HL-60 (cell line): Measurements from ENCODE around the gene GPBP1.

Source experiments
- POLR2AphosphoS5 ChIP-seq: IDR thresholded peaks from 2 replicates; pipeline ENCODE4 v1.6.1; 2012; ENCODE audit warnings: low read depth
- SPI1 ChIP-seq: IDR thresholded peaks from 2 replicates; pipeline ENCODE4 v1.6.1; 2012; ENCODE audit warnings: low read depth, mild to moderate bottlenecking, borderline replicate concordance
- TF ChIP-seq, protein P1 (sequence below): IDR thresholded peaks from one replicate; pipeline ENCODE4 v1.5.1; 2011; ENCODE audit warnings: low read length, control low read depth, inconsistent platforms; ENCODE audit not compliant: insufficient read depth
- TF ChIP-seq, protein P2 (sequence below): IDR thresholded peaks from 2 replicates; pipeline ENCODE4 v1.6.1; 2012; ENCODE audit warnings: low read depth; ENCODE audit not compliant: insufficient replicate concordance

DNA sequence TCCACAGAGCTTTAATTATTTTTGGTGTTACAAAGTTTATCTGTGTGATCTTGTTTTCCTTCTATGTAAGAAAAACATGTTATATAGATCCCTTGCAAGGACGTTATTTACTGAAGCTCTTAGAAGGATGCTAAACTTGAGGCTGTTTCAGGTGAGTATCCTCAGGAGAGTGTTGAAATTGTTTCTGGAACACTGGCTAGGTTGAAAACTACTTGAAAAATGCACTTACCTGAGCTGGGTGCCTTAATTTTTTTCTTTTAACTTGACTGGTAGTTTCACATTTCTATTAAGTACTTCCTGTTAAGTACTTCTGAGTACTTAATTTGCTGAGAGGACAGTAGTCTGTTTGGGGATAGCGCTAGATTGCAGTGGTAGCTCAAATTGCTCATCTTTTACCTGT lies 18.1 kb downstream of the GPBP1 start:
- TF ChIP-seq, protein P1, sequence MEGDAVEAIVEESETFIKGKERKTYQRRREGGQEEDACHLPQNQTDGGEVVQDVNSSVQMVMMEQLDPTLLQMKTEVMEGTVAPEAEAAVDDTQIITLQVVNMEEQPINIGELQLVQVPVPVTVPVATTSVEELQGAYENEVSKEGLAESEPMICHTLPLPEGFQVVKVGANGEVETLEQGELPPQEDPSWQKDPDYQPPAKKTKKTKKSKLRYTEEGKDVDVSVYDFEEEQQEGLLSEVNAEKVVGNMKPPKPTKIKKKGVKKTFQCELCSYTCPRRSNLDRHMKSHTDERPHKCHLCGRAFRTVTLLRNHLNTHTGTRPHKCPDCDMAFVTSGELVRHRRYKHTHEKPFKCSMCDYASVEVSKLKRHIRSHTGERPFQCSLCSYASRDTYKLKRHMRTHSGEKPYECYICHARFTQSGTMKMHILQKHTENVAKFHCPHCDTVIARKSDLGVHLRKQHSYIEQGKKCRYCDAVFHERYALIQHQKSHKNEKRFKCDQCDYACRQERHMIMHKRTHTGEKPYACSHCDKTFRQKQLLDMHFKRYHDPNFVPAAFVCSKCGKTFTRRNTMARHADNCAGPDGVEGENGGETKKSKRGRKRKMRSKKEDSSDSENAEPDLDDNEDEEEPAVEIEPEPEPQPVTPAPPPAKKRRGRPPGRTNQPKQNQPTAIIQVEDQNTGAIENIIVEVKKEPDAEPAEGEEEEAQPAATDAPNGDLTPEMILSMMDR = no peak
- no peak for TF ChIP-seq POLR2AphosphoS5
- TF ChIP-seq, protein P2, sequence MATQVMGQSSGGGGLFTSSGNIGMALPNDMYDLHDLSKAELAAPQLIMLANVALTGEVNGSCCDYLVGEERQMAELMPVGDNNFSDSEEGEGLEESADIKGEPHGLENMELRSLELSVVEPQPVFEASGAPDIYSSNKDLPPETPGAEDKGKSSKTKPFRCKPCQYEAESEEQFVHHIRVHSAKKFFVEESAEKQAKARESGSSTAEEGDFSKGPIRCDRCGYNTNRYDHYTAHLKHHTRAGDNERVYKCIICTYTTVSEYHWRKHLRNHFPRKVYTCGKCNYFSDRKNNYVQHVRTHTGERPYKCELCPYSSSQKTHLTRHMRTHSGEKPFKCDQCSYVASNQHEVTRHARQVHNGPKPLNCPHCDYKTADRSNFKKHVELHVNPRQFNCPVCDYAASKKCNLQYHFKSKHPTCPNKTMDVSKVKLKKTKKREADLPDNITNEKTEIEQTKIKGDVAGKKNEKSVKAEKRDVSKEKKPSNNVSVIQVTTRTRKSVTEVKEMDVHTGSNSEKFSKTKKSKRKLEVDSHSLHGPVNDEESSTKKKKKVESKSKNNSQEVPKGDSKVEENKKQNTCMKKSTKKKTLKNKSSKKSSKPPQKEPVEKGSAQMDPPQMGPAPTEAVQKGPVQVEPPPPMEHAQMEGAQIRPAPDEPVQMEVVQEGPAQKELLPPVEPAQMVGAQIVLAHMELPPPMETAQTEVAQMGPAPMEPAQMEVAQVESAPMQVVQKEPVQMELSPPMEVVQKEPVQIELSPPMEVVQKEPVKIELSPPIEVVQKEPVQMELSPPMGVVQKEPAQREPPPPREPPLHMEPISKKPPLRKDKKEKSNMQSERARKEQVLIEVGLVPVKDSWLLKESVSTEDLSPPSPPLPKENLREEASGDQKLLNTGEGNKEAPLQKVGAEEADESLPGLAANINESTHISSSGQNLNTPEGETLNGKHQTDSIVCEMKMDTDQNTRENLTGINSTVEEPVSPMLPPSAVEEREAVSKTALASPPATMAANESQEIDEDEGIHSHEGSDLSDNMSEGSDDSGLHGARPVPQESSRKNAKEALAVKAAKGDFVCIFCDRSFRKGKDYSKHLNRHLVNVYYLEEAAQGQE = no peak
- TF ChIP-seq SPI1 = no peak
